Caco-2 (cell line): Measurements from ENCODE around the gene NEUROG2. TPM values are rescaled to one million over a fixed set of nuclear protein-coding genes. Genes with fewer than 3 reads are reported as not detected.

ENCODE experiments used
- BruUV-seq: library from RNA; stranded (reverse); fragments of 400-500 nt; replicated peaks from 2 replicates; lab custom pipeline; 2021; lab: Mats Ljungman, UMichigan
- CTCF ChIA-PET: fragments of 300-600 bp; sonication (Branson Sonifier 250); formaldehyde crosslinking; loops from one replicate; lab custom pipeline; 2022; ENCODE audit warnings: antibody characterized with exemption; lab: Charles Lee
- POLR2A ChIA-PET: fragments of 300-600 bp; sonication (Branson Sonifier 250); formaldehyde crosslinking; loops from one replicate; lab custom pipeline; 2022; ENCODE audit warnings: antibody characterized with exemption; lab: Charles Lee
- DNase-seq, 2 experiments: peaks; one replicate each; pipeline versions ENCODE4 v3.0.0 to v3.0.0-alpha.2; 2020 to 2022
- H3K27me3 ChIP-seq: replicated peaks from 2 replicates; pipeline ENCODE4 v1.6.0; 2011; ENCODE audit warnings: low read length; ENCODE audit not compliant: control insufficient read depth, insufficient read depth
- H3K36me3 ChIP-seq: 2 replicates; pipeline ENCODE4 v1.5.1; 2011; ENCODE audit warnings: low read length; ENCODE audit not compliant: control insufficient read depth, insufficient read depth
- H3K4me1 ChIP-seq: fragments of 250-450 bp; sonication (Bioruptor Pico); 2 replicates; pipeline ENCODE4 v1.5.1; 2020; ENCODE audit warnings: mild to moderate bottlenecking
- H3K4me3 ChIP-seq: 2 replicates; pipeline ENCODE4 v1.5.1; 2011; ENCODE audit warnings: low read depth, mild to moderate bottlenecking, control low read depth, low read length
- H3K9me3 ChIP-seq: fragments of 250-450 bp; sonication (Bioruptor Pico); 2 replicates; pipeline ENCODE4 v1.5.1; 2020; ENCODE audit warnings: mild to moderate bottlenecking, moderate library complexity
- H3K27ac Mint-ChIP-seq: one replicate; pipeline ENCODE4 v1.8.0; 2022; ENCODE audit warnings: mixed read lengths; ENCODE audit not compliant: unreplicated experiment
- H3K27me3 Mint-ChIP-seq: one replicate; pipeline ENCODE4 v1.8.0; 2022; ENCODE audit warnings: mixed read lengths; ENCODE audit not compliant: insufficient read depth, unreplicated experiment
- H3K36me3 Mint-ChIP-seq: one replicate; pipeline ENCODE4 v1.8.0; 2022; ENCODE audit warnings: mild to moderate bottlenecking, mixed read lengths; ENCODE audit not compliant: insufficient read depth, unreplicated experiment
- H3K4me1 Mint-ChIP-seq: one replicate; pipeline ENCODE4 v1.8.0; 2022; ENCODE audit warnings: low read depth, mixed read lengths; ENCODE audit not compliant: unreplicated experiment
- H3K4me3 Mint-ChIP-seq: one replicate; pipeline ENCODE4 v1.8.0; 2022; ENCODE audit warnings: mild to moderate bottlenecking, moderate library complexity, mixed read lengths; ENCODE audit not compliant: unreplicated experiment
- H3K9me3 Mint-ChIP-seq: one replicate; pipeline ENCODE4 v1.8.0; 2022; ENCODE audit warnings: mixed read lengths; ENCODE audit not compliant: unreplicated experiment
- CTCF ChIP-seq, 2 experiments: fragments of 200-600 bp in 1 of 2; IDR thresholded peaks; 1 replicate in 1 of 2; 2 replicates in 1 of 2; pipeline versions ENCODE4 v1.5.1 to v1.8.0; 2011 to 2022; ENCODE audit warnings: antibody characterized with exemption in 1 of 2, control low read depth in 1 of 2, inconsistent platforms in 1 of 2, low read depth in 1 of 2, low read length in 1 of 2, mild to moderate bottlenecking in 1 of 2, moderate library complexity in 1 of 2; ENCODE audit not compliant: insufficient read depth in 1 of 2, severe bottlenecking in 1 of 2, unreplicated experiment in 1 of 2
- intact Hi-C: fragments of 100-400 bp; cut with micrococcal nuclease; formaldehyde crosslinking; loops from one replicate; pipeline ENCODE4 v1.10.0; 2022; ENCODE audit not compliant: unreplicated experiment
- total RNA-seq: library from RNA; stranded (reverse); gene quantifications from 2 replicates; pipeline ENCODE4 v1.2.3, GENCODE V29; 2022

Gene NEUROG2
- total RNA-seq, 1 experiment from 2014 or later, result not detected

- H3K27ac Mint-ChIP-seq, result no peak overlapping the region
- no peaks in the 10 kb centered on the region for H3K9me3 ChIP-seq
- DNase-seq, result no peak
- ChIA-PET CTCF (no interaction called here), POLR2A (no interaction called here)
- no peak overlapping the region for H3K4me3 ChIP-seq
- no peaks in the 10 kb centered on the region for H3K36me3 Mint-ChIP-seq
- H3K4me1 Mint-ChIP-seq, result no peaks in the 10 kb centered on the region
- no peak overlapping the region for H3K4me3 Mint-ChIP-seq
- no peak for TF ChIP-seq CTCF (IDR thresholded peaks at IDR 0.05; ENCODE audit: insufficient read depth in 1 of 2, low read depth in 1 of 2, low read length in 1 of 2, severe bottlenecking in 1 of 2, unreplicated experiment in 1 of 2)
- H3K27me3 ChIP-seq, result no peaks in the 10 kb centered on the region
- no peaks in the 10 kb centered on the region for H3K36me3 ChIP-seq
- no peaks in the 10 kb centered on the region for H3K9me3 Mint-ChIP-seq
- H3K4me1 ChIP-seq, result no peaks in the 10 kb centered on the region
- no peaks in the 10 kb centered on the region for H3K27me3 Mint-ChIP-seq
- intact Hi-C loops, result no loop called here
- BruUV-seq, result no TSS peak
Observed at GRCh38 chr4:112550728-112551127, 34.7 kb upstream of the NEUROG2 start.

- Mint-ChIP-seq H3K27ac (no peak overlapping the region), H3K36me3 (no peaks in the 10 kb centered on the region), H3K27me3 (no peaks in the 10 kb centered on the region), H3K9me3 (no peaks in the 10 kb centered on the region), H3K4me3 (no peak overlapping the region), H3K4me1 (no peaks in the 10 kb centered on the region)
- no peaks in the 10 kb centered on the region for H3K36me3 ChIP-seq
- CTCF ChIA-PET, result no interaction called here
- BruUV-seq, result no TSS peak
- DNase-seq, result no peak
- no peak for TF ChIP-seq CTCF (IDR thresholded peaks at IDR 0.05; ENCODE audit: insufficient read depth in 1 of 2, low read depth in 1 of 2, low read length in 1 of 2, severe bottlenecking in 1 of 2, unreplicated experiment in 1 of 2)
- no peaks in the 10 kb centered on the region for H3K27me3 ChIP-seq
- H3K4me1 ChIP-seq, result no peaks in the 10 kb centered on the region
- H3K4me3 ChIP-seq, result no peak overlapping the region
- H3K9me3 ChIP-seq, result no peaks in the 10 kb centered on the region
- POLR2A ChIA-PET, result no interaction called here
- intact Hi-C loops, result no loop called here
Observed at GRCh38 chr4:112546476-112546875, 30.5 kb upstream of the NEUROG2 start.

GRCh38 chr4:112545346-112545745 lies 29.4 kb upstream of the NEUROG2 start:
- no peaks in the 10 kb centered on the region for H3K4me1 Mint-ChIP-seq
- no peak overlapping the region for H3K27ac Mint-ChIP-seq
- H3K27me3 ChIP-seq, result no peaks in the 10 kb centered on the region
- ChIA-PET CTCF (no interaction called here), POLR2A (no interaction called here)
- no peaks in the 10 kb centered on the region for H3K9me3 ChIP-seq
- no TSS peak for BruUV-seq
- H3K4me1 ChIP-seq, result no peaks in the 10 kb centered on the region
- no peaks in the 10 kb centered on the region for H3K9me3 Mint-ChIP-seq
- TF ChIP-seq CTCF (IDR thresholded peaks at IDR 0.05; ENCODE audit: insufficient read depth in 1 of 2, low read depth in 1 of 2, low read length in 1 of 2, severe bottlenecking in 1 of 2, unreplicated experiment in 1 of 2), result no peak
- H3K4me3 Mint-ChIP-seq, result no peak overlapping the region
- no peak for DNase-seq
- intact Hi-C loops, result no loop called here
- H3K4me3 ChIP-seq, result no peak overlapping the region
- no peaks in the 10 kb centered on the region for H3K36me3 ChIP-seq
- no peaks in the 10 kb centered on the region for H3K27me3 Mint-ChIP-seq
- H3K36me3 Mint-ChIP-seq, result no peaks in the 10 kb centered on the region
